Kidney tubule cell (primary cell): ENCODE measurements around the gene TESK2.

Source experiments
- DNase-seq: peaks from one replicate; pipeline ENCODE4 v3.0.0-alpha.2; 2018; ENCODE audit warnings: low spot score

TESK2 gene

GRCh38 chr1:45337630-45338325 lies 153.2 kb downstream of the TESK2 start:
- DNase-seq: peak; percentile 71

- peak; percentile 13 for DNase-seq
These were observed 155.1 kb downstream of the TESK2 start for GRCh38 chr1:45335855-45336324.

- no peak for DNase-seq
These were observed 156.4 kb downstream of the TESK2 start for GRCh38 chr1:45334308-45335245.

GRCh38 chr1:45332346-45332720 lies 158.6 kb downstream of the TESK2 start:
- no peak for DNase-seq

GRCh38 chr1:45331436-45332345 lies 159.3 kb downstream of the TESK2 start:
- no peak for DNase-seq

GRCh38 chr1:45329445-45329844 lies 161.5 kb downstream of the TESK2 start:
- DNase-seq: no peak

- DNase-seq: no peak
These were observed 162.3 kb downstream of the TESK2 start for GRCh38 chr1:45328680-45329079.

- no peak for DNase-seq
These were observed 163.1 kb downstream of the TESK2 start for GRCh38 chr1:45327644-45328515.

GRCh38 chr1:45326627-45327623 lies 164.0 kb downstream of the TESK2 start, which contains the start of gene HPDL:
Gene HPDL, plus strand, starts transcription at chr1:45326895. Its CDS starts 254 bp downstream, at chr1:45327149.
- peak; percentile 36 for DNase-seq

- no peak for DNase-seq
These were observed 165.0 kb downstream of the TESK2 start for GRCh38 chr1:45325851-45326506.

GRCh38 chr1:45322486-45323040 lies 168.4 kb downstream of the TESK2 start:
- no peak for DNase-seq

GRCh38 chr1:45321444-45321843 lies 169.5 kb downstream of the TESK2 start:
- DNase-seq: no peak

GRCh38 chr1:45319761-45320160 lies 171.2 kb downstream of the TESK2 start:
- DNase-seq: no peak

- DNase-seq: no peak
These were observed 173.8 kb downstream of the TESK2 start for GRCh38 chr1:45317166-45317565.

GRCh38 chr1:45314266-45314665 lies 176.7 kb downstream of the TESK2 start:
- no peak for DNase-seq

- no peak for DNase-seq
These were observed 184.1 kb downstream of the TESK2 start for GRCh38 chr1:45306905-45307304.

GRCh38 chr1:45306319-45306718 lies 184.6 kb downstream of the TESK2 start:
- peak; percentile 76 for DNase-seq

GRCh38 chr1:45305231-45305630 lies 185.7 kb downstream of the TESK2 start:
- DNase-seq: no peak
